Liver (tissue), 3 donors: ENCODE results near the gene SUMO1.

Experiments used
- CTCF ChIP-seq: fragments of 150-350 bp; IDR thresholded peaks from 2 replicates; pipeline ENCODE4 v1.5.1; 2017; ENCODE audit warnings: improper control_type of control experiment, low read depth, low read length; ENCODE audit not compliant: missing input control
- FOXA1 ChIP-seq: IDR thresholded peaks from 2 replicates; pipeline ENCODE4 v1.6.1; 2016; ENCODE audit warnings: antibody characterized with exemption
- GABPA ChIP-seq, 2 donors: IDR thresholded peaks in 1 of 2; conservative IDR thresholded peaks in 1 of 2; 2 replicates each; pipeline ENCODE4 v1.6.1; 2016; ENCODE audit warnings: antibody characterized with exemption in 2 of 2, mild to moderate bottlenecking in 1 of 2, moderate library complexity in 1 of 2
- JUND ChIP-seq, 2 donors: IDR thresholded peaks; 2 replicates each; pipeline ENCODE4 v1.6.1; 2016; ENCODE audit warnings: antibody characterized with exemption in 2 of 2
- MAX ChIP-seq: IDR thresholded peaks from 2 replicates; pipeline ENCODE4 v1.6.1; 2016; ENCODE audit warnings: antibody characterized with exemption
- REST ChIP-seq: IDR thresholded peaks from 2 replicates; pipeline ENCODE4 v1.6.1; 2016; ENCODE audit warnings: antibody characterized with exemption, mild to moderate bottlenecking
- SP1 ChIP-seq: IDR thresholded peaks from 2 replicates; pipeline ENCODE4 v1.6.1; 2018; ENCODE audit warnings: antibody characterized with exemption, mild to moderate bottlenecking
- YY1 ChIP-seq: IDR thresholded peaks from 2 replicates; pipeline ENCODE4 v1.6.1; 2016; ENCODE audit warnings: antibody characterized with exemption, mild to moderate bottlenecking
- ZBTB33 ChIP-seq: IDR thresholded peaks from 2 replicates; pipeline ENCODE4 v1.6.1; 2016; ENCODE audit warnings: antibody characterized with exemption
- donor health status: healthy.
- donor health status: healthy.

GRCh38 chr2:202267495-202267894 is 29.1 kb upstream of the SUMO1 start:
- no peak for TF ChIP-seq CTCF
- no peak for TF ChIP-seq REST
- TF ChIP-seq SP1, result no peak
- TF ChIP-seq FOXA1, result no peak
- TF ChIP-seq JUND (IDR thresholded peaks at IDR 0.05), result no peak
- TF ChIP-seq YY1, result no peak
- TF ChIP-seq MAX, result no peak
- TF ChIP-seq ZBTB33, result no peak
- TF ChIP-seq GABPA (IDR thresholded peaks at IDR 0.05 in 1 of 2, conservative IDR thresholded peaks at IDR 0.05 in 1 of 2), result no peak
